ENCODE results near the gene TSPEAR. TPM values are rescaled to one million over a fixed set of nuclear protein-coding genes. Genes with fewer than 3 reads are reported as not detected.

TSPEAR gene
- total RNA-seq, 3 donors from 2014 or later (not counting 1 experiment from before 2014, with no cell fraction given), result not detected

DNA sequence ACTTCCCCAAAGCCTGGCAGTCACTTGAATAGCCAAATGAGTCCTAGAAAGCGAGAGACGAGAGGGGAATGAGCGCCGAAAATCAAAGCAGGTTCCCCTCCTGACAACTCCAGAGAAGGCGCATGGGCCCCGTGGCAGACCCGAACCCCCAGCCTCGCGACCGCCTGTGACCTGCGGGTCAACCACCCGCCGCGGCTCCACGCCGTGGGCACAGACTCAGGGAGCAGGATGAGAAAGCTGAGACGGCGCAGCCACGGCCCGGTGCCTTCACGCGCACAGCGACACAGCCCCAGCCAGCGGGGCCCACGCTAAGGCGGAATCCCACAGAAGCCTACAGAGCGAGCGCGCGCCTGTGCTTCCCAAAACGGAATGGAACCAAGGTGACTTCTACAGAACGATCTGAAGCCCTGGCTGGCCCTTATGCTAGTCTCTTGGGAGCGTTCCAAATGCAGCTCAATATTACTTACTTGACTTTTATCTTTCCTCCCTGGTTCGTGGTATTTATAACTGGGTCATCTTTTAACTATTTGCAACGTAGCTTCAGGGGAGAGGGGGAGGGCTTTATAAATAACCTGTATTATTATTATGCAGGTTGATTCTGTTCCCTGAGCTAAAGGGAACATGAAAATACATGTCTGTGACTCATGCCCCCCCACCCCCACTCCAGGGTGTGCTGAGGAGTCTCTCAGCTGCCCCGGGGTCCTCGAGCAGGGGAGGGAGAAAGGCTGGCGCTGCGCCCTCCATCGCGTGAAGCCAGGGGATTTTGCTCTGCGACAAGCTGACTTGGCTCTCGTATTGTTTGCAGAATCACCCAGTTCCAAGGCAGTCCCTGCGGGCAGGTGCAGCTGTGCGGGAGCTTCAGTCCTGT, 1.7 kb downstream of the TSPEAR start:
- WGBS (ENCODE audit: insufficient coverage), result 6% methylated on average over 43 of the region's 45 CpGs
- H3K4me1 Mint-ChIP-seq, result peaks cover 9 to 22% of the 10 kb centered on the region in 2 donors
- TF ChIP-seq CTCF (IDR thresholded peaks at IDR 0.05), result no peak
- Histone ChIP-seq H3K27me3 (ENCODE audit: control insufficient read depth, insufficient read depth, low read length) (peaks cover 78% of the 10 kb centered on the region), H3K4me1 (ENCODE audit: control insufficient read depth, insufficient read depth, low read length) (peaks cover 37% of the 10 kb centered on the region), H3K4me3 (ENCODE audit: low read length) (no peak overlapping the region), H3K9me3 (ENCODE audit: control insufficient read depth, insufficient read depth, low read length) (peaks cover 9% of the 10 kb centered on the region), H3K27ac (ENCODE audit: low read length) (no peak overlapping the region), H3K36me3 (ENCODE audit: control insufficient read depth, insufficient read depth, low read length) (no peaks in the 10 kb centered on the region)
- DNase-seq, result peak in 1 of 2 donors; percentile 53
- intact Hi-C loops (cut with micrococcal nuclease), result loop anchor here (10.0 kb wide), 1 partner anchor 85 kb away; the partner anchor contains the start of gene KRTAP10-9
- H3K9me3 Mint-ChIP-seq, result peaks cover 0 to 3% of the 10 kb centered on the region in 2 donors
- peaks cover 60 to 65% of the 10 kb centered on the region in 2 donors for H3K27me3 Mint-ChIP-seq (ENCODE audit: low read depth in 2 of 2)
- H3K4me3 Mint-ChIP-seq, result no peak overlapping the region
- peak in 2 of 3 donors; percentile 21 to 44 for ATAC-seq
- peaks cover 13% of the 10 kb centered on the region for H3K36me3 Mint-ChIP-seq
- peak overlapping the region in 1 of 2 donors; percentile 40 for H3K27ac Mint-ChIP-seq

- no peak for ATAC-seq
- Mint-ChIP-seq H3K9me3 (peaks cover 0 to 3% of the 10 kb centered on the region in 2 donors), H3K4me1 (peaks cover 9 to 22% of the 10 kb centered on the region in 2 donors), H3K36me3 (peaks cover 13% of the 10 kb centered on the region), H3K27ac (peak overlapping the region in 1 of 2 donors; percentile 40), H3K27me3 (ENCODE audit: low read depth in 2 of 2) (peaks cover 59 to 65% of the 10 kb centered on the region in 2 donors), H3K4me3 (no peak overlapping the region)
- no peak for TF ChIP-seq CTCF (IDR thresholded peaks at IDR 0.05)
- Histone ChIP-seq H3K36me3 (ENCODE audit: control insufficient read depth, insufficient read depth, low read length) (no peaks in the 10 kb centered on the region), H3K27ac (ENCODE audit: low read length) (no peak overlapping the region), H3K4me3 (ENCODE audit: low read length) (no peak overlapping the region), H3K27me3 (ENCODE audit: control insufficient read depth, insufficient read depth, low read length) (peaks cover 78% of the 10 kb centered on the region), H3K4me1 (ENCODE audit: control insufficient read depth, insufficient read depth, low read length) (peaks cover 37% of the 10 kb centered on the region), H3K9me3 (ENCODE audit: control insufficient read depth, insufficient read depth, low read length) (peaks cover 9% of the 10 kb centered on the region)
- 5% methylated on average over 25 of the region's 25 CpGs for WGBS (ENCODE audit: insufficient coverage)
- intact Hi-C loops (cut with micrococcal nuclease), result no loop called here
- DNase-seq, result no peak
Measured at GRCh38 chr21:44708866-44709425, 2.4 kb downstream of the TSPEAR start.

DNA sequence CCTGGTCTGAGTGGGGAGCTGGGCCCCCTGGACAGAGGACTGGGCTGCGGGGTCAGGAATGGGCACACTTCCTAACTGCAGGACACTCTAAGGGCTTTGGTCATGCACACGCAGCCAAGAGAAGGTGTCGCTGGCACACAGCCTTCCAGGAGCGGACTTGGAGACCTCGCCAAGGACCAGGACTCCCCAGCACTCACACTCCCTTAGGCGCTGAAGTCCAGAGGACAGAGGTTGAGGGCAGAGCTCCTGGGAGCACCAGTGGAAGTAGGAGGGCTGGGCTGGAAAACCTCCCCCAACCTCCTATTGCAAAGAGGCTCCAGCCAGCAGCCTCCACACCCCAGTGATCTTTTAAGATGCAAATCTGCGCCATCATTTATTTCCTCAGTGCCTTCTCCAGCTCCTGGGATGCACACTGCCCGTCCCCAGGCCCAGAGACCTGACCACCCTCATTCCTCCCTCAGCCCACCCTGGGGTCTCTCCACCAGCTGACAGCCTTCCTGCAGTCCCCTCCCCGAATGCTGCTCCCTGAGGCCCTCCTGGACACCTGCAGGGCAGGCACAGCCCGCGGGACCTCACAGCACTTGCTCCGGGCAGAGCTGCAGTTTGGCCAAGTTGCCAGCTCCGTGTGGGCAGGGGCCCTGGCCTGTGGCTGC, 3.0 kb downstream of the TSPEAR start:
- Mint-ChIP-seq H3K27me3 (ENCODE audit: low read depth in 2 of 2) (peaks cover 53 to 67% of the 10 kb centered on the region in 2 donors), H3K4me1 (peaks cover 9 to 22% of the 10 kb centered on the region in 2 donors), H3K36me3 (peaks cover 13% of the 10 kb centered on the region), H3K4me3 (no peak overlapping the region), H3K9me3 (peaks cover 0 to 3% of the 10 kb centered on the region in 2 donors), H3K27ac (no peak overlapping the region)
- WGBS (ENCODE audit: insufficient coverage), result 7% methylated on average over 13 of the region's 13 CpGs
- Histone ChIP-seq H3K4me1 (ENCODE audit: control insufficient read depth, insufficient read depth, low read length) (peaks cover 37% of the 10 kb centered on the region), H3K27me3 (ENCODE audit: control insufficient read depth, insufficient read depth, low read length) (peaks cover 77% of the 10 kb centered on the region), H3K36me3 (ENCODE audit: control insufficient read depth, insufficient read depth, low read length) (no peaks in the 10 kb centered on the region), H3K9me3 (ENCODE audit: control insufficient read depth, insufficient read depth, low read length) (peaks cover 9% of the 10 kb centered on the region), H3K4me3 (ENCODE audit: low read length) (no peak overlapping the region), H3K27ac (ENCODE audit: low read length) (no peak overlapping the region)
- no peak for DNase-seq
- no peak for ATAC-seq
- intact Hi-C loops (cut with micrococcal nuclease), result no loop called here
- no peak for TF ChIP-seq CTCF (IDR thresholded peaks at IDR 0.05)
